OCI-LY3 (cell line): ENCODE data around the gene PADI3.
A peak's percentile ranks its signal among the peaks of the same experiment; 100 is the strongest.

ENCODE experiments used
- H2AFZ ChIP-seq: fragments of 200-600, 300-600 bp; shearing (Covaris generic); 2 replicates; pipeline ENCODE4 v1.6.0; 2014; ENCODE audit warnings: antibody characterized with exemption, low read depth, low read length
- H3K27ac ChIP-seq: fragments of 200-600, 300-600 bp; sonication (generic); 2 replicates; pipeline ENCODE4 v1.5.1; 2014; ENCODE audit warnings: mild to moderate bottlenecking, low read length, moderate library complexity, mixed read lengths
- H3K27me3 ChIP-seq: fragments of 200-600, 300-600 bp; sonication (generic); 2 replicates; pipeline ENCODE4 v1.6.1; 2014; ENCODE audit warnings: low read depth, low read length, mixed read lengths
- H3K36me3 ChIP-seq: fragments of 200-600, 300-600 bp; sonication (generic); replicated peaks from 2 replicates; pipeline ENCODE3; 2014; ENCODE audit warnings: low read depth, low read length, mixed read lengths
- H3K4me1 ChIP-seq: fragments of 300-600, 200-600 bp; sonication (generic); 2 replicates; pipeline ENCODE4 v1.6.1; 2014; ENCODE audit warnings: low read length, mixed read lengths
- H3K4me2 ChIP-seq: fragments of 200-600, 300-600 bp; sonication (generic); 2 replicates; pipeline ENCODE4 v1.6.1; 2014; ENCODE audit warnings: low read length, mixed read lengths
- H3K4me3 ChIP-seq: fragments of 300-600, 200-600 bp; sonication (generic); 2 replicates; pipeline ENCODE4 v1.5.1; 2014; ENCODE audit warnings: antibody characterized with exemption, mild to moderate bottlenecking, low read length, moderate library complexity
- H3K79me2 ChIP-seq: fragments of 300-600, 200-600 bp; shearing (Covaris generic); 2 replicates; pipeline ENCODE4 v1.6.1; 2014; ENCODE audit warnings: mild to moderate bottlenecking, low read length, mixed read lengths
- H3K9ac ChIP-seq: fragments of 300-600, 200-600 bp; shearing (Covaris generic); 2 replicates; pipeline ENCODE4 v1.6.0; 2014; ENCODE audit warnings: mild to moderate bottlenecking, low read length, moderate library complexity
- H3K9me3 ChIP-seq: fragments of 200-600, 300-600 bp; shearing (Covaris generic); 2 replicates; pipeline ENCODE4 v1.6.1; 2014; ENCODE audit warnings: low read length, mixed read lengths; ENCODE audit not compliant: insufficient read depth
- H4K20me1 ChIP-seq: fragments of 200-600, 300-600 bp; sonication (generic); 2 replicates; pipeline ENCODE4 v1.6.1; 2016; ENCODE audit warnings: low read length, mixed read lengths; ENCODE audit not compliant: insufficient read depth
- EZH2phosphoT487 ChIP-seq: fragments of 200-600 bp; shearing (Covaris generic); IDR thresholded peaks from 2 replicates; pipeline ENCODE4 v1.6.1; 2018; ENCODE audit warnings: antibody characterized with exemption, mixed run types, low read depth
- TF ChIP-seq, protein P1 (sequence below): fragments of 200-600, 300-600 bp; sonication (generic); IDR thresholded peaks from 2 replicates; pipeline ENCODE4 v1.5.1; 2014; ENCODE audit warnings: antibody characterized with exemption, low read length, low read depth

The PADI3 gene

DNA sequence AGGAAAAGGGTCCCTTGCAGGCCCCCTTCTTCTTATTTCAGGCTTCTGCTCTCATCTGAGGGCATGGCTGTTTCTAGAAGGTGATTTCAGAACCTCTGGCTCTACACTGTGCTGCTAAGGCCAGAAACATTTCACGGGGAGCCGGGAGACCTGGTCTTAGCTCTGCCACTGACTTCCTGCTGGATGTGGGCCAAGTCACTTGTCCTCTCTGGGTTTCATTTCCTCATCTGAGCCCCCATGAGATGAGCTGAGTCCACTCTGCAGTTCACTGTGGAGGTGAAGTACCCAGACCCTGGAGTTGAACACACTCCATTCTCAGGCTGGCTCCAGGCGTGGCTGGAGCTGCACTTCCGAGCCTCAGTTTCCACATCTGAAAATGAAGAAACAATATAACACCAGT lies 41.9 kb upstream of the PADI3 start:
- Histone ChIP-seq H3K4me2 (peak overlapping the region; percentile 74), H3K27ac (peak overlapping the region; percentile 53), H3K9ac (peak overlapping the region; percentile 40; the same call in 1 of the 2 replicates), H3K27me3 (no peaks in the 10 kb centered on the region), H3K9me3 (no peaks in the 10 kb centered on the region), H3K79me2 (no peaks in the 10 kb centered on the region), H2AFZ (no peak overlapping the region), H3K4me1 (peaks cover 22% of the 10 kb centered on the region), H3K4me3 (peak overlapping the region; percentile 29; the same call in 1 of the 2 replicates), H3K36me3 (no peaks in the 10 kb centered on the region), H4K20me1 (no peaks in the 10 kb centered on the region)
- TF ChIP-seq, protein P1, sequence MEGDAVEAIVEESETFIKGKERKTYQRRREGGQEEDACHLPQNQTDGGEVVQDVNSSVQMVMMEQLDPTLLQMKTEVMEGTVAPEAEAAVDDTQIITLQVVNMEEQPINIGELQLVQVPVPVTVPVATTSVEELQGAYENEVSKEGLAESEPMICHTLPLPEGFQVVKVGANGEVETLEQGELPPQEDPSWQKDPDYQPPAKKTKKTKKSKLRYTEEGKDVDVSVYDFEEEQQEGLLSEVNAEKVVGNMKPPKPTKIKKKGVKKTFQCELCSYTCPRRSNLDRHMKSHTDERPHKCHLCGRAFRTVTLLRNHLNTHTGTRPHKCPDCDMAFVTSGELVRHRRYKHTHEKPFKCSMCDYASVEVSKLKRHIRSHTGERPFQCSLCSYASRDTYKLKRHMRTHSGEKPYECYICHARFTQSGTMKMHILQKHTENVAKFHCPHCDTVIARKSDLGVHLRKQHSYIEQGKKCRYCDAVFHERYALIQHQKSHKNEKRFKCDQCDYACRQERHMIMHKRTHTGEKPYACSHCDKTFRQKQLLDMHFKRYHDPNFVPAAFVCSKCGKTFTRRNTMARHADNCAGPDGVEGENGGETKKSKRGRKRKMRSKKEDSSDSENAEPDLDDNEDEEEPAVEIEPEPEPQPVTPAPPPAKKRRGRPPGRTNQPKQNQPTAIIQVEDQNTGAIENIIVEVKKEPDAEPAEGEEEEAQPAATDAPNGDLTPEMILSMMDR = no peak
- TF ChIP-seq EZH2phosphoT487 = no peak

DNA sequence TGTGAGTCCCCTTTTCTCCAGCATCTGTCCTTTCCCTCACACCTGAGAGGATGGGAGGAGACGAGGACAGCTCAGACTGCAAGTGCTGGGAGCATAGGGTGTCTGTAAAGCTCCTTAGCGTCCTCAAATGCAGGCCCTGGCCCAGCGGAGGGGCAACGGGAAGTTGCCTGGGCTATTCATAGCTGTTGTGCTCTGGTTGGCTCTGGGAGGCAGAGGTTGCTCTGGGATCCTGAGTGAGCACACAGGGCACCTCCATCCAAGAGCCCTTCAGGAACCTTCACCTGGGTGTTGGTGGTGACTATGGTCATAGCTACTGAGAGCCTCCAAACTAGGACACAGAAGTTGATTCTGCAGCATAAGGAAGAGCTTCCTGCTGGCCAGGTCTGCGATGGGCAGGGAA lies 41.4 kb upstream of the PADI3 start:
- H3K4me1 ChIP-seq = peaks cover 22% of the 10 kb centered on the region
- no peaks in the 10 kb centered on the region for H3K79me2 ChIP-seq
- peak overlapping the region; percentile 29; the same call in 1 of the 2 replicates for H3K4me3 ChIP-seq
- H3K27me3 ChIP-seq = no peaks in the 10 kb centered on the region
- no peak overlapping the region for H2AFZ ChIP-seq
- H3K36me3 ChIP-seq = no peaks in the 10 kb centered on the region
- peak overlapping the region; percentile 40 for H3K9ac ChIP-seq
- no peaks in the 10 kb centered on the region for H4K20me1 ChIP-seq
- no peaks in the 10 kb centered on the region for H3K9me3 ChIP-seq
- peak overlapping the region; percentile 53 for H3K27ac ChIP-seq
- TF ChIP-seq, protein P1 = no peak
- TF ChIP-seq EZH2phosphoT487 = no peak
- peak overlapping the region; percentile 74 for H3K4me2 ChIP-seq

DNA sequence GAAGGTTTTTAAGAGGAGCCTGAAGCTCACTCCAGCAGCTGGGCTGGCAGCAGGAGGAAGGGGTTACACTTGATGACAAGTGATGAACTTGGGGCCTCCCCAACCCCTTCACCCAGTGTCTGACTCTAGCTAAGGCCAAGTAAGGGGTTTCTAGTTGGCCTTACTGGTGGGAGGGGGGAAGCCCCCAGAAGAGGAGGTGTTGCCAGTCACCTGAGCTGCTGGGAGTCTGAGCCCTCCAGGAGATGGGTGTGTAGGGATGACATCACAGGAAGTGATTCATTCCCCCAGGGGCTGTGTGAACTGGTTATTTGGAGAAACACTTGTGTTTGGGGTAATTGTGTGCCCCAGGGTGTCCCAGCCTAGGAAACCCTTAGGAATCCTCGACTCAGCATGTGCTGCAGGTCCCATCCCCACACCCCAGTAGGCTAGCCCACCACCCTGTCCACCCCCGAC lies 40.9 kb upstream of the PADI3 start:
- Histone ChIP-seq H3K27ac (peak overlapping the region; percentile 53), H3K9ac (peak overlapping the region; percentile 40; the same call in 1 of the 2 replicates), H3K4me2 (peak overlapping the region; percentile 74)

DNA sequence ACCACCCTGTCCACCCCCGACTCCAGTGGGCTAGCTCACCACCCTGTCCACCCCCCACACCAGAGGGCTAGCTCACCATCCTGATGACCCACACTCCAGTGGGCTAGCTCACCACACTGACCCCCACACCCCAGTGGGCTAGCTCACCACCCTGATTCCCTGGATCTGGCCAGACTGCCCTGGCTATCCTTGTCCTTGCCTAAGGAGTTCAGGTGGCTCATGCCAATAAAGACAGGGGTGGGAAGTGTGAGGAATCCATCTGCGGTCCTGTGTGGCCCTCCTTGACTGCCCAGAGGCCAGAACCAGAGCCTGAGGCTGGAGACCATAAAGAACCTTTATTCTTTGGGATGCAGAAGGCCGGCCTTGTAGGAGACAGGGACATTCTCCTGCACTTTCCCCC lies 40.4 kb upstream of the PADI3 start:
- Histone ChIP-seq H3K4me1 (peaks cover 22% of the 10 kb centered on the region), H3K9me3 (no peaks in the 10 kb centered on the region), H3K27me3 (no peaks in the 10 kb centered on the region), H2AFZ (no peak overlapping the region), H3K79me2 (no peaks in the 10 kb centered on the region), H3K27ac (peak overlapping the region; percentile 15; the same call in 1 of the 2 replicates), H3K9ac (no peak overlapping the region), H3K4me2 (peak overlapping the region; percentile 74), H3K36me3 (no peaks in the 10 kb centered on the region), H3K4me3 (no peak overlapping the region), H4K20me1 (no peaks in the 10 kb centered on the region)
- no peak for TF ChIP-seq EZH2phosphoT487
- TF ChIP-seq, protein P1 = no peak

More for the DNA sequence above, 40.9 kb upstream of the PADI3 start:
- Histone ChIP-seq H3K36me3 (no peaks in the 10 kb centered on the region), H3K27me3 (no peaks in the 10 kb centered on the region), H3K79me2 (no peaks in the 10 kb centered on the region), H2AFZ (no peak overlapping the region), H3K4me1 (peaks cover 22% of the 10 kb centered on the region), H3K9me3 (no peaks in the 10 kb centered on the region), H4K20me1 (no peaks in the 10 kb centered on the region), H3K4me3 (no peak overlapping the region)
- no peak for TF ChIP-seq EZH2phosphoT487
- TF ChIP-seq, protein P1 = no peak
